ENCODE measurements around the gene MSANTD3.
"Not testable (repeated sequence)": the region's sequence is repeated elsewhere in the genome, so short reads cannot be mapped to it uniquely, and the experiment has no call there.

Gene MSANTD3, protein sequence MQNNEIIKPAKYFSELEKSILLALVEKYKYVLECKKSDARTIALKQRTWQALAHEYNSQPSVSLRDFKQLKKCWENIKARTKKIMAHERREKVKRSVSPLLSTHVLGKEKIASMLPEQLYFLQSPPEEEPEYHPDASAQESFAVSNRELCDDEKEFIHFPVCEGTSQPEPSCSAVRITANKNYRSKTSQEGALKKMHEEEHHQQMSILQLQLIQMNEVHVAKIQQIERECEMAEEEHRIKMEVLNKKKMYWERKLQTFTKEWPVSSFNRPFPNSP

DNA sequence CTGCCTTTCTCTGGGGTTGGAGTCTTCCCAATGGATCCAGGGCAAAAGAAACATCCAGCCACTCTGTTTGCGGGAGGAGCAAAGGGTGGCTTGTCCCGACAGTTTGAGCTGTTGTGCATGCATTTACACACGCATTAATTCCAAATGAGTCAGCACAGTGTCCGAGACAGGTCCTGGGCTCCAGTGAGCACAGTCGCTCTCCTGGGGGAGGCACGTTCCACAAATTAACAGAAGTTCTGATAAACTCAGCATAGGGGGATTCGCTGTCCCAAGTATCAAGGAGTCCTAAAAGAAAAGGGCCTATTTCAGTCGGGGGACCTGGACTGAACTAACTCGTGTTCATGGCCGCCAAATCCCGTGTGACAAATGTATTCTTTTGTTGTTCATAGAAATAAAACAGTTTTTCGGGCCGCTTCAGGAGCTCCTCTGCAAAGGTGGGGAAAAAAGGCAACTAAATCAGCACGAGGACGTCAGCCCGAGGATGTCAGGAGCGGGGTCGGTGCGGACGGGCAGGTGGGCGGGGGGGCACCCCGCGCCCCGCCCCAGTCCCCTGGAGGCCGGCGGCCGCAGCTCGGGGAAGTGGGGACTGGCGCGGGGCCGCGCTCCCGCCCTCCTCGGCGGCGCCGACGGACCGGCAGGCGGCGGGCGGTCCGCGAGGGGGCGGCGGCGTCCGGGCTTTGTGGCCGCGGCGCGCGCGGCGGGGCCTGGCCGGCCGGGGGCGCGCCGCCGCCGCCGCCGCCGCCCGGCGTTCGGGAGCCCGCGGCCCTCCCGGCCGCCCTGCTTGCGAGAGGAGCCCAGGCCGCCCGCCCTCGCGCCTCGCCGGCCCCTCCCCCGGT lies at the start of gene MSANTD3:
MSANTD3 (plus strand) TSS at position 614 of the 836 bp plus-strand sequence. CDS start 14,796 bp downstream, outside the sequence.
- DNase-seq (ENCODE audit: low read depth): peak; percentile 64
- TF ChIP-seq, protein P1, sequence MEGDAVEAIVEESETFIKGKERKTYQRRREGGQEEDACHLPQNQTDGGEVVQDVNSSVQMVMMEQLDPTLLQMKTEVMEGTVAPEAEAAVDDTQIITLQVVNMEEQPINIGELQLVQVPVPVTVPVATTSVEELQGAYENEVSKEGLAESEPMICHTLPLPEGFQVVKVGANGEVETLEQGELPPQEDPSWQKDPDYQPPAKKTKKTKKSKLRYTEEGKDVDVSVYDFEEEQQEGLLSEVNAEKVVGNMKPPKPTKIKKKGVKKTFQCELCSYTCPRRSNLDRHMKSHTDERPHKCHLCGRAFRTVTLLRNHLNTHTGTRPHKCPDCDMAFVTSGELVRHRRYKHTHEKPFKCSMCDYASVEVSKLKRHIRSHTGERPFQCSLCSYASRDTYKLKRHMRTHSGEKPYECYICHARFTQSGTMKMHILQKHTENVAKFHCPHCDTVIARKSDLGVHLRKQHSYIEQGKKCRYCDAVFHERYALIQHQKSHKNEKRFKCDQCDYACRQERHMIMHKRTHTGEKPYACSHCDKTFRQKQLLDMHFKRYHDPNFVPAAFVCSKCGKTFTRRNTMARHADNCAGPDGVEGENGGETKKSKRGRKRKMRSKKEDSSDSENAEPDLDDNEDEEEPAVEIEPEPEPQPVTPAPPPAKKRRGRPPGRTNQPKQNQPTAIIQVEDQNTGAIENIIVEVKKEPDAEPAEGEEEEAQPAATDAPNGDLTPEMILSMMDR (conservative IDR thresholded peaks at IDR 0.05; ENCODE audit: low read depth, low read length): no peak

DNA sequence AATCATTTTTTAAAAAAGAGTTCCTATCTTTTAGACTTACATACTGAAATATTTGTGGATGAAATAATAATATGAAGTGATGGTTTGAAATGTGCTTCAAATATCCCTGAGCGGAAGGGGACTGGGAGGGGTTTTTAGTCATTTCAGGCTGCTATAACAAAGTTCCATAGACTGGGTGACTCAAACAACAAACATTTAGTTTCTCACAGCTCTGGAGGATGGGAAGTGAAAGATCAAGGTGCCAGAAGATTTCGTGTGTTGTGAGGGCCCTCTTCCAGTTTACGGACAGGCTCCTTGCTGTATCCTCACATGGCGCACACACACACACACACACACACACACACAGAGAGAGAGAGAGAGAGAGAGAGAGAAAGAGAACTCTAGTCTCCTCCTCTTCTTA lies 47.1 kb upstream of the MSANTD3 start:
- H3K4me3 ChIP-seq (ENCODE audit: low read depth, low read length): no peak overlapping the region
- TF ChIP-seq, protein P1 (conservative IDR thresholded peaks at IDR 0.05; ENCODE audit: low read depth, low read length): no peak
- peak; percentile 93 for DNase-seq (ENCODE audit: low read depth)

More for the DNA sequence above, at the start of gene MSANTD3:
- peak within 1 kb of the TSS; percentile 67 for H3K4me3 ChIP-seq (ENCODE audit: low read depth, low read length)

DNA sequence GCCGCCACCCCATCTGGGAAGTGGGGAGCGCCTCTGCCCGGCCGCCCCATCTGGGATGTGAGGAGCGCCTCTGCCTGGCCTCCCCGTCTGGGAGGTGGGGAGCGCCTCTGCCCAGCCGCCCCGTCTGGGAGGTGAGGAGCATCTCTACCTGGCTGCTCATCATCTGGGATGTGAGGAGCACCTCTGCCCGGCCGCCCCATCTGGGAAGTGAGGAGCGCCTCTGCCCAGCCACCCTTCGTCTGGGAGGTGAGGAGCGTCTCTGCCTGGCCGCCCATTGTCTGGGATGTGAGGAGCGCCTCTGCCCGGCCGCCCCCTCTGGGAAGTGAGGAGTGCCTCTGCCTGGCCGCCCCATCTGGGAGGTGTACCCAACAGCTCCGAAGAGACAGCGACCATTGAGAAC lies 34.0 kb upstream of the MSANTD3 start:
- H3K4me3 ChIP-seq (ENCODE audit: low read depth, low read length); DNase-seq (ENCODE audit: low read depth): not testable (repeated sequence)

DNA sequence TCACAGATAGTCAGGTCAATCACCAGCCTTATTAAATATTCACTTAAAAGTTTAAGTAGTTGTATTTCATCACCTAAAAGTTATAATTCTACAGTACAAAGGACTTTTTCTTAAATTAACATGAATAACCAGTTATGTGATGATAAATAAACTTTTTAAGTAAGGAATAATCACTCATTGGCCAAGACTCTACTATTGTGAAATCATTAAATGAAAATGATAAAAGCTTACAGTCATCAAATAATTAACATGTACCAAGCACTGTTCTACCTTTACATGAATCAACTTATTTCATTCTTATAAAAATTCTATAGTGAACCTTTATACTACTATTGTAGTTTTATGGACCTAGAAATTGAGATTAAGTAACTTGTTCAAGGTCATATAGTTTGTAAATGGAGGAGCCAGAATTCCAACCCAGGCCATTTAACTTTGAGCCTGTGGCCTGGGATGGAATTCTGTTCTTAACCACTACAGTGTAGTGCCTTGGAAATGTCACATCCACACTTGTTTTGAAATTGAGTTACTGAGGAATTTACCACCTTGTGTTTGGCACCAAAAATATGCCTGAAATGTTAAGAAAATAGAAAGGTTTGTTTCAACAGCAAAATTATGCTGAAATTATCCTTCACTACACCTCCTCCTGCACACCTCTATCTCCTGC lies 32.8 kb upstream of the MSANTD3 start:
- TF ChIP-seq, protein P1 (conservative IDR thresholded peaks at IDR 0.05; ENCODE audit: low read depth, low read length): no peak
- DNase-seq (ENCODE audit: low read depth): peak; percentile 23

DNA sequence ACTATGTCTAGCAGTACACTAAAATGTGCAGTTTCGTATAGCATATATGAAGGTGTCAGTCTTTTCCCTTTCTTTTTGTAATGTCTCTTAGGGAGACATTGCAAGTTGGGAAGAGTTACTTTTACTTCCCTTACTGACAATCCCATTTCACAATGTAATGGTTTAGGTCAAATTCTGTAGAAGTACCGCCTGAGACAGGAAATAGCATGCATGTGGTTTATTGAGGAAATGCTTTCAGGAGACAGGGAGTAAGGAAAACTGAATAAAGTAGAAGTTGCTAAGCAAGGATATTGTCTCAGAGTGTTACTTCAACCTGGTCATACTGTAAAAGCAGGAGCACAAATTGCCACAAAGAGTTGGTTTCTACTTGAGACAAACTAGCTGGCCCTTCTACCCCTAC lies 32.1 kb upstream of the MSANTD3 start:
- DNase-seq (ENCODE audit: low read depth): peak; percentile 66
- no peak overlapping the region for H3K4me3 ChIP-seq (ENCODE audit: low read depth, low read length)
- TF ChIP-seq, protein P1 (conservative IDR thresholded peaks at IDR 0.05; ENCODE audit: low read depth, low read length): no peak

More for the DNA sequence above, 32.8 kb upstream of the MSANTD3 start:
- H3K4me3 ChIP-seq (ENCODE audit: low read depth, low read length): no peak overlapping the region

DNA sequence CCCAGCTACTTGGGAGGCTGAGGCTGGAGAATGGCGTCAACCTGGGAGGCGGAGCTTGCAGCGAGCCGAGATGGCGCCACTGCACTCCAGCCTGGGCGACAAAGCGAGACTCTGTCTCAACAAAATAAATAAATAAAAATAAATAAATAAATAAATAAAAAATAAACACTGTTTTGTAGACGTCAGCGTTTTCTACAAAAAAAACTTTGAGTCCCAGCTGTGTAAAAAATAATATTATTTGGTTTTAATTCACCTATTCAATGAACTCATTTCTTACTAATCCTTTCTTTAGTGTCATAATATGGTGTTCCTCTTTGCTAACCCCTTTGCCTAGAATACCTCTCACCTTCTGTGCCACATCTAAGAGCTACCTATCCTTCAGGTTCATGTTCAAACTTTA lies 30.2 kb upstream of the MSANTD3 start:
- TF ChIP-seq, protein P1 (conservative IDR thresholded peaks at IDR 0.05; ENCODE audit: low read depth, low read length): no peak
- no peak for DNase-seq (ENCODE audit: low read depth)
- H3K4me3 ChIP-seq (ENCODE audit: low read depth, low read length): no peak overlapping the region
